Panc1 (cell line): ENCODE measurements around the gene TAOK3. TPM values are rescaled to one million over a fixed set of nuclear protein-coding genes. Genes with fewer than 3 reads are reported as not detected.

Source experiments
- ATAC-seq: fragments of 200-7000 bp; cut with Tn5 transposase; 2 replicates; pipeline ENCODE4 v1.9.1; 2020; ENCODE audit warnings: mild to moderate bottlenecking, moderate library complexity
- BruUV-seq: library from RNA; stranded (reverse); fragments of 400-500 nt; replicated peaks from 2 replicates; lab custom pipeline; 2021; lab: Mats Ljungman, UMichigan
- CTCF ChIA-PET: fragments of 300-600 bp; sonication (Branson Sonifier 250); formaldehyde crosslinking; loops from one replicate; lab custom pipeline; 2022; ENCODE audit warnings: antibody characterized with exemption; lab: Charles Lee
- POLR2A ChIA-PET: fragments of 300-600 bp; sonication (Branson Sonifier 250); formaldehyde crosslinking; loops from one replicate; lab custom pipeline; 2022; ENCODE audit warnings: antibody characterized with exemption; lab: Charles Lee
- DNase-seq: peaks from one replicate; pipeline ENCODE4 v3.0.0-alpha.2; 2010; ENCODE audit warnings: low read depth, low spot score
- H3K27ac ChIP-seq: 2 replicates; pipeline ENCODE4 v1.5.1; 2011; ENCODE audit warnings: mild to moderate bottlenecking, low read length, inconsistent platforms
- H3K27me3 ChIP-seq: fragments of 200-500 bp; sonication (Bioruptor generic); 2 replicates; pipeline ENCODE4 v1.6.0; 2014; ENCODE audit warnings: low read length, inconsistent platforms; ENCODE audit not compliant: control insufficient read depth, insufficient read depth
- H3K36me3 ChIP-seq: fragments of 200-500 bp; sonication (Bioruptor generic); 2 replicates; pipeline ENCODE4 v1.5.1; 2014; ENCODE audit warnings: inconsistent platforms, mild to moderate bottlenecking, low read length, moderate library complexity; ENCODE audit not compliant: control insufficient read depth, insufficient read depth
- H3K4me1 ChIP-seq: 2 replicates; pipeline ENCODE4 v1.5.1; 2011; ENCODE audit warnings: inconsistent platforms, mild to moderate bottlenecking, low read length, moderate library complexity; ENCODE audit not compliant: control insufficient read depth, insufficient read depth
- H3K4me3 ChIP-seq, 2 experiments: 2 replicates each; pipeline ENCODE4 v1.5.1; 2011 to 2012; ENCODE audit warnings: low read depth in 2 of 2, low read length in 2 of 2, mild to moderate bottlenecking in 2 of 2, inconsistent platforms in 1 of 2, moderate library complexity in 1 of 2
- H3K9me3 ChIP-seq: fragments of 200-500 bp; sonication (Bioruptor generic); 2 replicates; pipeline ENCODE4 v1.5.1; 2014; ENCODE audit warnings: low read depth, mild to moderate bottlenecking, inconsistent platforms, low read length, moderate library complexity; ENCODE audit not compliant: control insufficient read depth, insufficient read depth
- POLR2AphosphoS5 ChIP-seq: IDR thresholded peaks from 2 replicates; pipeline ENCODE4 v1.6.1; 2012; ENCODE audit warnings: mild to moderate bottlenecking, low read depth, low read length, moderate library complexity
- SIN3A ChIP-seq: IDR thresholded peaks from 2 replicates; pipeline ENCODE4 v1.6.1; 2012; ENCODE audit warnings: low read depth, mild to moderate bottlenecking, low read length, moderate library complexity, borderline replicate concordance; ENCODE audit not compliant: insufficient read depth
- TCF7L2 ChIP-seq: IDR thresholded peaks from 2 replicates; pipeline ENCODE4 v1.6.1; 2011; ENCODE audit warnings: mild to moderate bottlenecking, low read depth, low read length, inconsistent platforms
- in situ Hi-C: cut with HindIII; loops from 2 replicates; pipeline ENCODE4 v1.10.0; 2016; ENCODE audit warnings: low sequenced_read_pairs, low pct_unique_long_range_greater_than_20kb
- intact Hi-C: fragments of 100-400 bp; cut with micrococcal nuclease; formaldehyde crosslinking; loops from one replicate; pipeline ENCODE4 v1.10.0; 2022; ENCODE audit not compliant: unreplicated experiment
- total RNA-seq: library from RNA; stranded (reverse); gene quantifications from one replicate; pipeline ENCODE4 v1.2.1, GENCODE V29; 2021; ENCODE audit not compliant: unreplicated experiment
- TF ChIP-seq, protein P1 (sequence below), 2 experiments: IDR thresholded peaks; 2 replicates each; pipeline ENCODE4 v1.6.1; 2011 to 2012; ENCODE audit warnings: low read depth in 2 of 2, control low read depth in 1 of 2, low read length in 1 of 2, mild to moderate bottlenecking in 1 of 2, moderate library complexity in 1 of 2; ENCODE audit not compliant: insufficient read depth in 1 of 2
- TF ChIP-seq, protein P2 (sequence below): fragments of 450-650 bp; IDR thresholded peaks from 2 replicates; pipeline ENCODE4 v1.5.1; 2017; ENCODE audit warnings: mild to moderate bottlenecking

Gene TAOK3
- total RNA-seq, 1 experiment from 2014 or later = 30.5 TPM

DNA sequence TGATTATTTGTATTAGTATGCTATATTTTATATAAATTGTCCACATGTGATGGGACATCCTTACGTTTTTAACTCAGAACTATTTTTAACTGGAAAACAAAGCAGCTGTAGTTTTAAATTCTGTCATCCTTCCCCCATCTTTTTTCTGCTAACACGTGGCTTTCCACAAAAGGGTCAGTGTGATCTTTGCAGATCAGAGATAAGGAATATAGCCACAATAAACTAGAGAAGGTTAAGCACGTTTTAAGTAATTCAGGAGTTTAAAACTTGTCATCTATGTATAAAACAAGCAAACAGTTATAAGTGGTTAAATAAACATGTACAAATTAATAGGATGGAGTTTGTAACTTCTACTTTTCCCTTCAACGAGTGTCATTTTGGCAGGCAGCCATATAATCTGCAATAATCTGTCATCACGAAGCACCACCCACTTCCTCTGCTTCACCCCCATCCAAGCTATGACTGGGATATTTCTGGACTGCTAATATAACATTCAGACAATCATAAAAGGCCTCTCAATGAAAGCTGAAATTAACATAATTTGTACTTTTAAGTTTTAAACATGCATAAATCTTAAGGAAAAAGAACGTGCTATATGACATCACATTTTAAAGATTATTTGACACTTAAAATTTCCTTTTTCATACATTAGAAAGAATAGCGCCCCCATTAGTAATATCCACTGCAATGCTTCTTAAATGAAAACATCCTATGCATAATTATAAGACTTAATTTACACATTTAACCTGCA, 15.3 kb downstream of the TAOK3 start:
- intact Hi-C loops = no loop called here
- no peaks in the 10 kb centered on the region for H3K27me3 ChIP-seq
- ChIA-PET POLR2A (no interaction called here), CTCF (interaction anchor here (0.6 kb wide), 2 partner anchors 247 to 925 kb away, joined by 3 to 6 read pairs; no protein-coding TSS in a partner anchor)
- peaks cover 43% of the 10 kb centered on the region for H3K4me1 ChIP-seq
- in situ Hi-C loops = no loop called here
- no peaks in the 10 kb centered on the region for H3K36me3 ChIP-seq
- BruUV-seq = TSS peak; percentile 14
- no peak overlapping the region for H3K4me3 ChIP-seq
- H3K27ac ChIP-seq = peak overlapping the region; percentile 52
- DNase-seq (no peak), ATAC-seq (no peak)
- no peaks in the 10 kb centered on the region for H3K9me3 ChIP-seq
- TF ChIP-seq TCF7L2 = no peak
- TF ChIP-seq POLR2AphosphoS5 = no peak
- TF ChIP-seq, protein P1, sequence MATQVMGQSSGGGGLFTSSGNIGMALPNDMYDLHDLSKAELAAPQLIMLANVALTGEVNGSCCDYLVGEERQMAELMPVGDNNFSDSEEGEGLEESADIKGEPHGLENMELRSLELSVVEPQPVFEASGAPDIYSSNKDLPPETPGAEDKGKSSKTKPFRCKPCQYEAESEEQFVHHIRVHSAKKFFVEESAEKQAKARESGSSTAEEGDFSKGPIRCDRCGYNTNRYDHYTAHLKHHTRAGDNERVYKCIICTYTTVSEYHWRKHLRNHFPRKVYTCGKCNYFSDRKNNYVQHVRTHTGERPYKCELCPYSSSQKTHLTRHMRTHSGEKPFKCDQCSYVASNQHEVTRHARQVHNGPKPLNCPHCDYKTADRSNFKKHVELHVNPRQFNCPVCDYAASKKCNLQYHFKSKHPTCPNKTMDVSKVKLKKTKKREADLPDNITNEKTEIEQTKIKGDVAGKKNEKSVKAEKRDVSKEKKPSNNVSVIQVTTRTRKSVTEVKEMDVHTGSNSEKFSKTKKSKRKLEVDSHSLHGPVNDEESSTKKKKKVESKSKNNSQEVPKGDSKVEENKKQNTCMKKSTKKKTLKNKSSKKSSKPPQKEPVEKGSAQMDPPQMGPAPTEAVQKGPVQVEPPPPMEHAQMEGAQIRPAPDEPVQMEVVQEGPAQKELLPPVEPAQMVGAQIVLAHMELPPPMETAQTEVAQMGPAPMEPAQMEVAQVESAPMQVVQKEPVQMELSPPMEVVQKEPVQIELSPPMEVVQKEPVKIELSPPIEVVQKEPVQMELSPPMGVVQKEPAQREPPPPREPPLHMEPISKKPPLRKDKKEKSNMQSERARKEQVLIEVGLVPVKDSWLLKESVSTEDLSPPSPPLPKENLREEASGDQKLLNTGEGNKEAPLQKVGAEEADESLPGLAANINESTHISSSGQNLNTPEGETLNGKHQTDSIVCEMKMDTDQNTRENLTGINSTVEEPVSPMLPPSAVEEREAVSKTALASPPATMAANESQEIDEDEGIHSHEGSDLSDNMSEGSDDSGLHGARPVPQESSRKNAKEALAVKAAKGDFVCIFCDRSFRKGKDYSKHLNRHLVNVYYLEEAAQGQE (IDR thresholded peaks at IDR 0.05; ENCODE audit: insufficient read depth in 1 of 2, low read depth in 2 of 2, low read length in 1 of 2) = no peak
- TF ChIP-seq SIN3A = no peak
- TF ChIP-seq, protein P2, sequence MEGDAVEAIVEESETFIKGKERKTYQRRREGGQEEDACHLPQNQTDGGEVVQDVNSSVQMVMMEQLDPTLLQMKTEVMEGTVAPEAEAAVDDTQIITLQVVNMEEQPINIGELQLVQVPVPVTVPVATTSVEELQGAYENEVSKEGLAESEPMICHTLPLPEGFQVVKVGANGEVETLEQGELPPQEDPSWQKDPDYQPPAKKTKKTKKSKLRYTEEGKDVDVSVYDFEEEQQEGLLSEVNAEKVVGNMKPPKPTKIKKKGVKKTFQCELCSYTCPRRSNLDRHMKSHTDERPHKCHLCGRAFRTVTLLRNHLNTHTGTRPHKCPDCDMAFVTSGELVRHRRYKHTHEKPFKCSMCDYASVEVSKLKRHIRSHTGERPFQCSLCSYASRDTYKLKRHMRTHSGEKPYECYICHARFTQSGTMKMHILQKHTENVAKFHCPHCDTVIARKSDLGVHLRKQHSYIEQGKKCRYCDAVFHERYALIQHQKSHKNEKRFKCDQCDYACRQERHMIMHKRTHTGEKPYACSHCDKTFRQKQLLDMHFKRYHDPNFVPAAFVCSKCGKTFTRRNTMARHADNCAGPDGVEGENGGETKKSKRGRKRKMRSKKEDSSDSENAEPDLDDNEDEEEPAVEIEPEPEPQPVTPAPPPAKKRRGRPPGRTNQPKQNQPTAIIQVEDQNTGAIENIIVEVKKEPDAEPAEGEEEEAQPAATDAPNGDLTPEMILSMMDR = no peak

DNA sequence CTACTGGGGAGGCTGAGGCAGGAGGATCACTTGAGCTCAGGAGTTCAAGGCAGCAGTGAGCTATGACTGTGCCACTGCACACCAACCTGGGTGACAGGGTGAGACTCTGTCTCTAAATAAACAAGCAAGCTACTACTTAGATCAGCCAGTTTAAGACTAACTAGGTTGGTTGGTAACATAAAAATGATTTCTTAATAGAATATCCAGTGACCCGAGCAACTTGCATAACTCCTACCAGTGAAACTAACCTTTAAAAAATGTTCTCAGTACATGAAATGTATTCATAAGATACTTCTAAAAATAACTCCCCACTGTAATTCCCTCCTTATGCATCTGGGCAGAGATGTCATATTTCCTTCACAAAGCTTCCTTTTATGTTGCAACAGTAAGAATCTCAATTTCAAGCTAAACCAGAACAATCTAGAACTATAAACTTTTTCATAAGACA, 15.9 kb downstream of the TAOK3 start:
- no peaks in the 10 kb centered on the region for H3K9me3 ChIP-seq
- no TSS peak for BruUV-seq
- intact Hi-C loops = no loop called here
- DNase-seq (no peak), ATAC-seq (no peak)
- no peaks in the 10 kb centered on the region for H3K36me3 ChIP-seq
- no peak for TF ChIP-seq TCF7L2
- TF ChIP-seq, protein P2 = no peak
- no peak for TF ChIP-seq SIN3A
- TF ChIP-seq, protein P1 (IDR thresholded peaks at IDR 0.05; ENCODE audit: insufficient read depth in 1 of 2, low read depth in 2 of 2, low read length in 1 of 2) = no peak
- TF ChIP-seq POLR2AphosphoS5 = no peak
- ChIA-PET CTCF (interaction anchor here (0.6 kb wide), 1 partner anchor 246 kb away, joined by 3 read pairs; no protein-coding TSS in a partner anchor), POLR2A (interaction anchor here (0.8 kb wide), 1 partner anchor 9 kb away, joined by 9 read pairs; no protein-coding TSS in a partner anchor)
- peak overlapping the region; percentile 52 for H3K27ac ChIP-seq
- H3K4me1 ChIP-seq = peaks cover 39% of the 10 kb centered on the region
- H3K27me3 ChIP-seq = no peaks in the 10 kb centered on the region
- in situ Hi-C loops = no loop called here
- H3K4me3 ChIP-seq = no peak overlapping the region
